Stimulated activated CD8-positive, alpha-beta memory T cell treated with anti-CD3 and anti-CD28 coated beads, Interleukin-12 subunit alpha, Interleukin-12 subunit beta, amount 100 ng/mL, for 24 hours (primary cell): ENCODE data around the gene LEP.
"Not testable (repeated sequence)": the region's sequence is repeated elsewhere in the genome, so short reads cannot be mapped to it uniquely, and the experiment has no call there.

Experiments
- DNase-seq: peaks from one replicate; pipeline ENCODE4 v3.0.0-alpha.2; 2020; ENCODE audit errors: extremely low read depth

Gene LEP

DNA sequence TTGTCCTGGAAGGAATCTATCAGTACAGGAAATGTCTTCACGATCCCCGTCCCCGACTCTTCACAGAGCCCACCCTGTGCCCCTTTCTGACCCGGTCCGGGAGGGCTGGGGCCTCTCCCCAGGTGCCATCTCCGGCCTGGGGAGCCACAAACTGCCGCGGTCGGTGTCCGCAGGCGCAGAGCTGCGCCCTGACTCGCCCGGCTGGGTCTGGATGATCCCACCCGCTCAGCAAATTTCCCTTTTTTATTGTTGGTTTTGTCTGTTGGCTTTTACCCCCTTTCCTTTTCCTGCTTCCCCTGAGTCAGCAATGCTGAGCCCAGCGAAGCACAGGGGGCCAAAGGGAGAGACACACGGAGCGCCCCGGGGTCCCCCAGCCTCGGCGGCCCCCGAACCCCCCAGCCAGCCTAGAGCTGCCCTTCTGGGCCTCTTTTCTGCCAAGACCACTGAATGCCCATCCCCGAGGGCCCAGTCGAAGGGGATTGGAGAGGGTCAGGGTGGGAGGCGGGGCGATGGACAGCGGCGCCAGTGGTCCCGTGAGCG lies 30.9 kb downstream of the LEP start:
- no peak for DNase-seq

DNA sequence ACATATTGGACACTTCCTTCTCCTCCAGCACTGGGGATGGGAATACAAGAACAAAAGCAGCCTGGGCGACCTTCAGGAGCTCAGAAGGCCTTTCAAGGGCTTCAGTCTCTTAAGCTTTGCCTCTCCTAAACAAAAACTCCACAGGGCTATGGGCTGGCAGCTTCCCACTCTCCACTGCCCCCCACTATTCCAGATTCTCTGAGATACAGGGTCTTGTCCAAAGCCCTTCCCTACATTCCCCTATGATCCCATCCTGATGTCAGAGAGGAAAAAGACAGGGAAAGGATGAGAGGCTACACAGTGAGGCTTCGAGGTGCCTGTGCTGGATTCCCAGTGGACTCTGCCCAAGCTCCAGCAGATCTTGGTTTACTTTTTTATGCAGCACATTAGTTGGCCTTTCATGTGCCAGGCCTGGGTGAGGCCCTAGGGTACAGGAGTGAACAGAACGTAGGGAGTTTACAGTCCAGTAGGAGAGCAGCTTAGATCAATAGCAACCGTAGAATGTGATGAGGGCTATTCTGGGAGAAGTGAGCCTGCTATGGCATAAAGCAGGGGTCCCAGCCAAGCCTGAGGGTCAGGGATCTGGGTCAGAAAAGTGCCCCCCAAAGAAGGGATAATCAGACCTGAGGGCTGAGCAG lies 33.3 kb downstream of the LEP start:
- DNase-seq: no peak

DNA sequence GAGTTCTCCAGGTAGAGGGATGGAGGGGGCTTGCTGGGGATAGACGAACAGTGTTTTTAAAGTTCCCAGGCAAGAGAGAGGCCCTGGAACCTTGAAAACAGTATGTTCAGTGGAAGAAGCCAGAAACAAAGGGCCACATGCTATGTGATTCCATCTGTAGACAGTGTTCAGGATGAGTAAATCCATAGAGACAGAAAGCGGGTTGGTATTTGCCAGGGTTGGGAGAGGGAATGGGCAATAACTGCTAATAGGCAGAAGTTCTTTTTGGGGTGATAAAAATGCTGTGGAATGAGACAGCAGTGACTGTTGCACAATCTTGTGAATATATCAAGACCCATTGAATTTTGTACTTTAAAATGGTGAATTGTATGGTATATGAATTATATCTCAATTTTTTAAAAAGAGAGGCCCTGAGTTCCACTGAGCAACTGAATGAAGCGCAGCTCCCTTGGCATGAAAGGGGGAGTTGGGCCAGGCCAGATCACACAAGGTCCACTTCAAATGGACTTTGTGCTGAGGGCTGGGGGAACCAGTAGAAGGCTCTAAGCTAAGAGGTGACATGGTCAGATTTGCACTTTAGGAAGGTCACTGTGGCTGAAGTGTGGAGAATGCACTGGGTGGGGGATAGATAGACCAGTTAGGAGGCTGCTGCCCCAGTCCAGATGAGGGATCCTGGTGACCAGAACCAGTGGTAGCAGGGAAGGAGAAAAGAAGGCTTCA lies 34.0 kb downstream of the LEP start:
- no peak for DNase-seq

DNA sequence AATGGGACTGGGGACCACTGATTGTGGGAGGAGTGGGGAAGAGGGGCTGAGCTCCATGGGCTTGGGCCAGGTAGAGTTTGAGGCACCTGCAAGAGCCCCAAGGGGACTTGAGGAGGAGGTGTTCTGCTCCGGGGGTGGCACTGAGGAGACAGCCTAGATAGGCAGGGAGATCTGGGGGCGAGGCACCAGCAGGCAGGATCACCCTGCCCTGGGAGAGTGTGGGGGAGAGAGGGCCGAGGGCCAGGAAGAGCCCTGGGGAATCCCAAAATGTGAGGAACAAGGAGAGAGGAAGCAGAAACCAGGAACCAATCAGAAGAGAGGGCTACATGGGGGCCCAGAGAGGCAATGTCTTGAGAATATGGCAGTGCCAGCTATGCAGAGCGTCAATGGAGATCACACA lies 34.6 kb downstream of the LEP start:
- DNase-seq: no peak

DNA sequence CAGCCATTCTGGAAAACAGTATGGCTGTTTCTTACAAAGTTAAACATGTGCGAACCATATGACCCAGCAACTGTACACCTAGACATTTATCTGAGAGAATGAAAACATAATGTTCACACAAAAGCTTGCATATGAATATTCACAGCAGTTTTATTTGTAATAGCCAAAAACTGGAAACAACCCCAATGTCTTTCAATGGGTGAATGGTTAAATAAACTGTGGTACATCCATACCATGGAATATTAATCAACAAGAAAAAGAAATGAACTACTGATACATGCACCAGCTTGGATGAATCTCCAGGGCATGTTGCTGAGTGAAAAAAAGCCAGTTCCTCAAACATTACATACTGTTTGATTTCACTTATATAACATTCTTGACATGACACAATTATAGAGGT lies 37.3 kb downstream of the LEP start:
- no peak for DNase-seq

DNA sequence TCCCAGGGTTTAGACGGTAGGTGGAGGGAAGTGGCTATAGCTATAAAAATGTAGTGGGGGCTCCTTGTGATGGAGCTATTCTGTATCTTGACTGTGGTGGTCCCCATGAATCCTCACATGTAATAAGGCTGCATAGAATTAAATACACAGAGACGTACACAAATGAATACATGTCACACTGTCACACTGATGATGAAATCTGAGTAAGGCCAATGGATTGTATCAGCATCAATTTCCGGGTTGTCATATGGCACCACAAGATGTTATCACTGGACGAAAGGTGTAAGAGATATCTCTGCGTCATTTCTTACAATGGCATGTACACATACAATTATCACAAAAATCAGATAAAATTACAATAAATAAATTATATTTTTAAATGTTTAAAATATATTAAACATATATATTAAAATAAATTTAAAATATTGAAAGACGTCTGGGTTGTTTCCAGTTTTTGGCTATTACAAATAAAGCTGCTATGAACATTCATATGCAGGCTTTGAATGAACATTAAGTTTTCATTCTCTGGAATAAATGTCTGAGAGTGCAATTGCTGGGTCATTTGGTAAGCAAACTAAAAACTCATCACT lies 38.1 kb downstream of the LEP start:
- DNase-seq: no peak

DNA sequence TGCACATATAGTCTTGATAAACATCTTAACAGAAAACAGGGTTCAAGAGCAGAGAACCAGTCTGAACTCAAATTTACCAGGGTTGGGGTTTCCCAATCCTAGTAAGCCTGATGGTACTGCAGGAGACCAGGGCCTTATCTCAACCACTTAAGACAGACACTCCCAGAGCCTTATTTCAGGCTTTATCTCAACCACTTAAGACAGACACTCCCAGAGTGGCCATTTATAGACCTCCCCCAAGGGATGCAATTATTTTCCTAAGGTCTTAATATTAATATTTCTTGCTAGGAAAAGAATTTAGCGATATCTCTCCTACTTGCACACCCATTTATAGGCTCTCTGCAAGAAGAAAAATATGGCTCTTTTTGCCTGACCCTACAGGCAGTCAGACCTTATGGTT lies 39.4 kb downstream of the LEP start:
- DNase-seq: not testable (repeated sequence)

DNA sequence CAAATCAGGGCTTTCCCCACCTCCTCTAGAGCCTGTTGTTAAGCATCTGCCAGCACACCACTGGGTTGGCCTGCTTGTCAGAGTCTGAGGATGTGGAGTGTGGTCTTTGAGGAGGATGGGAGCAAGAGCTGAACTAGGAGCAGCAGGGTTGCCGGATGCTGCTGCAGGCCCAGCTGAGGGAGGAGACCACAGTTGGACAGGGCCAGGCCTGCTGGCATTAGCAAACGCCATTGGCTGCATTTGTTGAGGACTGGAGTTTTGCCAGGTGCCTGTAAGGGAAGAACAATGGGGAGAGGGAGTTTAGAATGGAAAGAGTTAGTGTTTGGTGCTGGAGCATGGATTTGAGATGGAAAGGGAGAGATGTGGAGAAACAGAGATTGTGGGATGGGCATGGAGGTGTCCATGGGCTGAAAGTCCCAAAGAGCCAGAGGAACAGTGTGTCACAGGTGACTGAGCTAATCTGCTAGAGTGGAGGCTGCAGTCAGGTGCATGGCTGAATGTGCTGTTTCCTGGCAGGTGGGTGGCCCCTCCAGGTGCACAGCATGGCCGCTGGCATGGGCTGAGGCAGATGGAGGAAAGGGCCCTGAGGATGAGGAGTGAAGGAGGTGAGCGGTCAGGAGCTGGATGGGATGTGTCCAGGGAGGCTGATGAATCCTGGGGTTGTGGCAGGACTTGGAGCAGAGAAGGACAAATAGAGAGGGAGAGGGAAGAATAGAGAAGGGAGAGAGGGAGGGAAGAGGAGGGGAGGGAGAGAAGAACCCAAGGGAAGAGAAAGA lies 40.7 kb downstream of the LEP start:
- no peak for DNase-seq

DNA sequence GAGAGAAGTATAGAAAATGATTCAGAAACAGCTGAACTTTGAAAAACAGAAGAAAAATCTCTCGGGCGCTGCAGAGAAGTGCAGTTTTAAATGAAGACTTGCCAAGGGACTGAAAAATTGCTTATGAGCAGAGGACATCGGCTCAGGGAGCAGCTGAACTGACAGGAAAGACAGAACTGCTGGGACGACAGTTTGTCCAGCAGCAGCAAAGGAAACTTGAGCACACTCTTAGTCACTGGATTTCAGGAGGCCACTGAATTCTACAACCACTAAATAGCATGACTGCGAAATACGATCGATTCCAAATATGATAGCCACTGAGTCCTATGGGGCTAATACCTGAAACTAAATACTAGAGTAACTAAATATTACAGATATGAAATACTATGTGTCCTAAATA lies 43.0 kb downstream of the LEP start:
- no peak for DNase-seq

DNA sequence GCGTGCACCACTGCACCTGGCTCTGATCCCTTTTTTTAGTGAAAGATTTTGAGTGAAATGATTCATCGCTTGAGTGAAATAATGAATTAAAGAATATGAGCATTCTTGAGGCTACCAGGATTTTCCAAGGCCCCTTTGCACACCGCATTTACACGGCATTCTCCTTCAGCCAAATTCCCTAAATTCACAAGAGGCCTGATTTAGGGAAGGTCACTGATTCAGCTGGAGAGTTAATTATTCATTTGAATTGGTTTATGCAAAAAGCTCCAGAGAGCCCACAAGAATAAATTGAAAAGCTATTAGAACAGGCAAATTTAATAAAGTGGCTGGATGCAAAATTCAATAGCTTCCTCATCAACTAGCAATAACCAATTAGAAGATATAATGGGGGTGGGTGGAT lies 46.5 kb downstream of the LEP start:
- no peak for DNase-seq

DNA sequence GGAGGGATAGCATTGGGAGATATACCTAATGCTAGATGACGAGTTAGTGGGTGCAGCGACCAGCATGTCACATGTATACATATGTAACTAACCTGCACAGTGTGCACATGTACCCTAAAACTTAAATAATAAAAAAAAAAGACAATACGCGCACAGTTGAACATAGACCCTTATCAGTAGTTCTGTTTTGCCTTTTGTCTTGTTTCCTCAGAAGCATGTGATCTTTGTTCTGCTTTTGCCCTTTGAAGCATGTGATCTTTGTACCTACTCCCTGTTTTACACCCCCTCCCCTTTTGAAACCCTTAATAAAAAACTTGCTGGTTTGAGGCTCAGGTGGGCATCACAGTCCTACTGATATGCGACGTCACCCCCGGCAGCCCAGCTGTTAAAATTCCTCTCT lies 56.9 kb downstream of the LEP start:
- not testable (repeated sequence) for DNase-seq

DNA sequence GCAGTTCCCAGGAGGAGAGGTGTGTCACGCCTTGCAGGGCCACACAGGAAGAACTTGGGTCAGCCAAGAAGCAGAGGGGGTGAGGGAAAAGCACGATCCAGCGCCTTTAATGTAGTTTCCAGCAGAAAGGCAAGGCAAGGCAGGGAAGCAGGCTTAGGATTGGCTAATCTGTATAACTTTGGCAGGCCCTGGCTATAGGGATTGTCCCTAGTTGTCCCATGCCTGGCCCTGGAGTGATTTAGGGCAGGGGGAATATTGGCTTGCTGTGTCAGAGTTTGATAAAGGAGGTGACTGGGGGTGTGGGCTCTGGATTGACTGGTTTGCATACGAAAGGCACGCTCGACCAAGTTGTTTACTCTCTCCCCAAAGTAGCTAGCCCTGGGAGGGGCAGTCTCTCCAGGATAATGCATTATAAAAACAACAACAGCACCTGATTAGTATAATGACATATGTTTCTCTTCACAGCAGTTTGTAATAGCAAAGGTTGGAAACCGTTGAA lies 58.1 kb downstream of the LEP start:
- DNase-seq: no peak

DNA sequence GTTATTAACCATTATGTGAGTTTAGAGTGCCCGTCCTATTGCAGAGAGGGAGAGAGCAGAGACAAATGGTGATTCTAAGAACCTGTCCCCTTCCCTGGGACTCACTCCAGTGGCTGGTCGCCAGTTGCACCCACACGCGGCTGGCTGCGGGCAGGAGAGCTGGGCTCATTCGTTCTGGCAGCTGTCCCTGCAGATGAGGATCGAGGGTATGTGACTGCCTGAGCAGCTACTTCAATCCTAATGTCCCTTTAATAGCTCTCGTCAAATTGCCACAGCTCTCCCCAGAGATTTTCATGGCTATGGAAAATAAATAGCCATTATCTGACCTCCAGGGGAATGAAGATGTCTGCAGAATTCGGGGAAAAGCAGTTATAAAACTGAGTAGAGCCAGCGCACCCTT lies 61.1 kb downstream of the LEP start:
- DNase-seq: no peak

DNA sequence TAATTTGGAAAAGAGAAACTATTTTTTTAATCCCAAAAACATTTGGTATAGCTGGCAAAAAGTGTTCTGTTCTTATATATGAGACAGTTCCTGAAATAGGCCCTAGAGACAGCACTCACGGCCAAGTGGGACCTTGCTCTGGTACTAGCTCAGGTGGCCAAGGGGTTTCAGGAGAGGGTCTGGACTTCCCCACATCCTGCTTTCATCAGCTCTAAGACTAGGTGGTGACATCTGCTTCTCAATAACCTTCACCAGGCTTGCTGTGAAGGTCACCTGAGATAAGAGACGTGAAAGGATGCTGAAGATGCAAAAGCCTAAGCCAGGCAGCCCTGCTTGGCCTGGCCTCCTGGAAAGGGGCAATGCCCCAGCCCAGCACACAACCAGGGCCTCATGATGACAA lies 62.1 kb downstream of the LEP start:
- DNase-seq: no peak

DNA sequence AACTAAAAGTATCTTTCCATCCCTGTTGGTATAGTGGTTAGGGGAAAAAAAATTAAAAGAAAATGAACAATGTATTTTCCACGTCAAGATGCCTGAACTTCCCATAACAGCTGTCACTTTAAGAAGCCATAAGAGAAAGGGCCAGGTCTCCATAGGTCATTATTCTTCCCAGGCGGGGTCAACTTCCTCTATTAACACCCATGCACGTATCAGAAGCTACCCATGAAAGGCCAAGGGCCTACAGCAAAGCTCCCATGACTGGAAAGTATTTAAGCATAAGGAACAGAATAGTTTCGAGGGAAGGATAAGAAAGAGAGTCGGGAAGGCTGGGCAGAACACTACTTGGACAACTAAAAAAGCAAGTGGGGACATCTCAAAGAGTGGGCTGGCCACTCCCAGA lies 62.6 kb downstream of the LEP start:
- no peak for DNase-seq

DNA sequence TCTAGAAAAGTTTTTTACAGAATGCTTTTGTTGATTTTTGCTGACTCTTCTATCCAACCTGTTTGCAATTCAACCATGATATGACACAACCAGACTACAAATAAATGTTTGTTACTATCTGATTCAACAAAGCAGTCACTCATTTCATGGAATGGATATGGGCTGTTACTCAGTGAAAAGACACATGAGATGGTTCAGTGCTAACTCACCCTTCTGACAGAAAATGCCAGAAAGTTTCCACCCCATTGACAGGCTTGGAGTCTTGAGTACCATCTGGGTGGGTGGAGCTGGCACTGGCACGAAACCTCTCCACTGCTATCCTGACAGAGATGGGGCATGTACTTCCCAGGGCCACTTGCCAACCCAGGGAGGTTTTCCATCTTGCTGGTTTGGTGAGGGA lies 63.1 kb downstream of the LEP start:
- no peak for DNase-seq

DNA sequence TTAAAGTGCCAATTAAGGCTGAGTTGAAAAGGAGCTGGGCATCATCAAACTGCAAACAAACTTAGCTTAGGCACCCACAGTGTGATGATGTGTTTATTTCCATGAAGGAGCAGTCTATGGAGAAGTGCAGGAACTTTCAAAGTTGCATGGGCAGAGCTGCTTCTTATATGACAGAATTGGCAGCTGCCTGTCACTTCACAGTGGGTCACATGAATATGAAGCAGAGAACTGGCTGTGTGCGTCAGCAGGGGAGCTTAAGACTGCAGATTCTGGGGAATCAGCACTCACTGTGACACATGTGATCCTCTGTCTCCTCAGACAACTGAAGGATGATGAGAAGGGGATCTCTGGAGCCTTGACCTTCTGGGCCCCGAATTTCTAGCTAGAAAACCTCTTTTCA lies 66.0 kb downstream of the LEP start:
- DNase-seq: no peak
